ENCODE data around the gene TRIM43B.
A peak's percentile ranks its signal among the peaks of the same experiment; 100 is the strongest.
"Not testable (repeated sequence)": the region's sequence is repeated elsewhere in the genome, so short reads cannot be mapped to it uniquely, and the experiment has no call there.

Gene TRIM43B

GRCh38 chr2:95484654-95485053 is at the start of gene TRIM43B:
Gene TRIM43B, minus strand, starts transcription at chr2:95484754. Its CDS starts 2,040 bp downstream, at chr2:95482714.
- DNase-seq: not testable (repeated sequence)

GRCh38 chr2:95531254-95531771 is 46.8 kb upstream of the TRIM43B start:
- no peak for DNase-seq

GRCh38 chr2:95530734-95531133 is 46.2 kb upstream of the TRIM43B start:
- peak; percentile 47 for DNase-seq

DNA sequence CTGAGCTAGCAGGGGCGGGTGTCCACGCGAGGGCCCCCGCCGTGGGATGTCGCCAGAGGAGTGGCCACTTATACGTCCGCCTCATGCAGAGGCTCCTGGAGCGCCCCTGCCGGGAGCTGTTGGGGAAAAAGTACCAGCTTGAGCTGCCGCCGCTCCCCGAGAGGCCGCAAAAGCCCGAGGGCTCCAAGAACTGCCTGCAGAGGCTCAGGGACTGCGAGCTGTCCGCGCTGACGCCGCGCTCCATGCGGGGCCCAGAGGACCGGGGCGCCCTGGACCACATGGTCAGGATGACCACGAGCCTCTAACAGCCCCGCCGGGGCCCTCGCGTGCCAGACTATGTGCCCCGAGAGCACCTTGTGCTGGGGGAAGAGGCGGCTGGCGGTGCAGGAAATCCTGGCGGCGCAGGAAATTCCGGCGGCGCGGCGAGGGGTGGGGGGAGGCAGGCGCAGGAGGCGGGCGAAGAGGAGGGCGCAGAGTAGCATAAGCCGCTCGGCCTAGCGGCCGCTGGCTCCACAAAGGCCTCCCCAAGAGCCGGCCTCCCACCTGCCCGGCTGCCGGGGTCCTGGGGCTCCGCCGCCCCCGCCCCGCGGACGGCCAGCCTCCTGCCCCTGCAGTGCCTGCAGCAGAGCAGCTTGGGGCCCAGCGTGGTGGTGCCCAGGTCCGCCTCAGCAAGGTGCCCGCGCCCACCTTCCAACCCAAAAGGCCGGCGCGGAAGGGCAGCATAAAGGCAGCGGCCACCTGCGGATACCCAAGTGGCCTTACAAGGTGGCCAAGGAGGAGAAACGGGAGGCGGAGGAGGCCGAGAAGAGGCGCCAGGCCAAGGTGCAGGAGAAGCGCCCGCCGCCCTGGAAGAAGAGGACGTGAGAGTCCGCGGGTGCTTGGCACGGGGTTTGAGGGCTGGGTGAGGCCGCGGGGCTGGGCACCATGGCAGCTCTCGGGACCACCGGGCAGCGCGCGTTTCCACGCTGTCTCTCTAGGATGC is 42.1 kb upstream of the TRIM43B start:
- peak; percentile 46 for DNase-seq

DNA sequence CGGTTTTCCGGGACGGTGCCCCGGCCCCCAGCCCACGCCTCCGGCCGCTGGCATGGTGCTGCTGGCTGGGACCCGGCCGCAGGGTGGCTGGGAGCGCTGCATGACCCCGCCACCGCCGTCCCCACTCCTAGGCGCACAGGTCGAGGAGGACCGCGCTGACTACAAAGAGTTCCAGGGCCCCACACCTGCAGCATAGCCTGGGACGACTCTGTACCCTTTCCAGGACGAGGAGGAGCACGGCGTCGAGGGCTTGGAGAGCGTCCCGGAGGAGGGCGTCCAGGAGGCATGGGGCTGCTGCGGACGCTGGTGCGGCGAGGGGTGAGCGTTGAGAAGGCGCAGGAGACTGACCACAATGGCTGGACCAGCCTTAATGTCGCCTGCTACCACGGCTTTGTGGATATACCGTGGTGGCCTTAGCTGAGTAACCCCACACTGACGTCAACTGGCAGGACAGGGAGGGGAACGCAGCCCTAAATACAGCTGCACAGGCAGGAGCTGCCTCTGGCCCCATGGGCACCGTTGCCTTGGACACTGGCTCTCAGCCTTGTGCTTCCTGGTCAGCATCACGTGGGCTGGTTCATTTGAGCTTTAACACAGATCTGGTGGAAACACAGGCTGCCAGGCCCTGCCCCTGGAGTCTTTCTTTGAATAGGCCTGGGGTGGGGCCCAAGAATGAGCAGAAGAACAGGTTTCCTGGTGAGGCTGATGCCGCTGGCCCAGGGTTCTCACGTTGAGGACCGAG is 40.9 kb upstream of the TRIM43B start:
- no peak for DNase-seq

- no peak for DNase-seq
Measured at GRCh38 chr2:95524195-95524594, 39.6 kb upstream of the TRIM43B start.

DNA sequence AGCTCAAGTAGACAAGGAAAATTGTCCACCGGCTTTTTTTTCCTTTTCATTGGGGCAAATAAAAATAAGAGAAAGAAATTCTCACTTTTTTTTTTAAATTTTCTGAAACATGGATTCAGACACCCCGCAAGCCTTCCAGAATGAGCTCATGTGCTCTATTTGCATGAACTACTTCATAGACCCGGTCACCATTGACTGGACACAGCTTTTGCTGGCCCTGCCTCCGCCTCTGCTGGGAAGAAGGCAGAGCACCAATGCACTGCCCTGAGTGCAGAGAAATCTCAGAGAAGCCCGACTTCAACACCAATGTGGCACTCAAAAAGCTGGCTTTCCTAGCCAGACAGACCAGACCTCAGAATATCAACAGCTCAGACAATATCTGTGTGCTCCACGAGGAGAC is 30.2 kb upstream of the TRIM43B start:
- DNase-seq: no peak

DNA sequence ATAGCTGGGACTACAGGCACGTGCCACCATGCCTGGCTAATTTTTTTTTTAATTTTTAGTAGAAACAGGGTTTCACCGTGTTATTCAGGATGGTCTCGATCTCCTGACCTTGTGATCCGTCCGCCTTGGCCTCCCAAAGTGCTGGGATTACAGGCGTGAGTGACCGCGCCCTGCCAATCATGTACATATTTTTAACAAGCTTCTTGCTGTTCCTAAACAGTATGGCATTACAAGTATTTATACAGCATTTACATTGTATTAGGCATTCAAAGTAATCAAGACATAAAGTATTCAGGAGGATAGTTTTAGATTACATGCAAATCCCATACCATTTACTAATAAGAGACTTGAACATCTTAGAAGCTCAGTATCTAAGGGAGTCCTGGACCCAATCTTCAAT is 29.7 kb upstream of the TRIM43B start:
- not testable (repeated sequence) for DNase-seq

DNA sequence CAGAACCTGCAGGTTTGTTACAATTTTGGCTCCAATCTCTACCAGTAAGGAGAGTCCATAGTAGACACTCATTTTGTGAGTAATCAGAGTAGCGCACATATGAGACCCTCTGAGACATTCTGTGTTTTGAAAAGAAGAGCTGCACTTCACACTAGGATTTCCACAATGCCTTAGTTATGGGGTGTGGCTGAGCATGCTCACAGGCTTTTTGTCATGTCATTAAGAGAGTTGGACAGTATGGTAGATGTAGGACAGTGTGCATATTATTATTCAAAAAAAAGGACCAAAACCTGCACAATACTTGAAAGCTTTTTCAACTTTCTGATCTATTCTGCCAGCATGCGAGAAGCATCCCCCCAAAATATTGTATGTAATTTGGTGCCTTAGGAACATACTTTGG is 24.9 kb upstream of the TRIM43B start:
- DNase-seq: no peak

DNA sequence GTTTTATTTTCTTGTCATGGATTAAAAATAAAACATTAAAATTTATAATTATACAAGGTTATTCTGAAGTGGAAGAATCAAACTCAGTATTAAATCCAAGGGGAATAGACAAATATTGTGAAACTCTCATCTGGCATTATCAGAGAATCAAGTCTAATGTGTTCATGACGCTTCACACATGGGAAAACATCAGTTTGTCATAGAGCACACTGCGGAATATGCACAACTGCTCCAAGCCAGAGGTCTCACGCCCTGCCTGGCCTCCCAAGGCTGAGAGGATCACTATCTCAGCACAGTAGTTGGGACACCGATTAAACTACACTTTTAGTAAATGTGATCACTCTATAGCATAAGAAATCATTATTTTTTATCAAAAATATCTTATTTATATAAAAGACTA is 20.7 kb upstream of the TRIM43B start:
- DNase-seq: no peak

DNA sequence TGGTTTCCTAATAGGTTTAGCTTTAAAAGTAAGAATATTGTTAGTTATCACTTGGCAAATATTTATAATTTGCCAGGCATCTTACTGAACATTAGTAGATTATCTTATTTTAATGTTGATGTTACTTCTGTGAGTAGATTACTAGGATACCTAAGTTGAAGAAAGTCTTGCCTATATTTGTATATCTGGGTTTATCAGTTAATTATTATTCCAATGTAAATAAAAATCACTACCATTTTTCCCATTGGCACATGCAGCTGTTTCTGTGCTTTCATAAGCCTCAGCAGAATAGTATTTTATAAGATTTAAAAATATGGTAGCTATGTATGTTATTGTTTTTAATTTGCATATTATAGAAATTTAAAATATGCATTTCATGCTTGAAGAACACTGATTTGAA is 16.3 kb upstream of the TRIM43B start:
- DNase-seq: no peak

DNA sequence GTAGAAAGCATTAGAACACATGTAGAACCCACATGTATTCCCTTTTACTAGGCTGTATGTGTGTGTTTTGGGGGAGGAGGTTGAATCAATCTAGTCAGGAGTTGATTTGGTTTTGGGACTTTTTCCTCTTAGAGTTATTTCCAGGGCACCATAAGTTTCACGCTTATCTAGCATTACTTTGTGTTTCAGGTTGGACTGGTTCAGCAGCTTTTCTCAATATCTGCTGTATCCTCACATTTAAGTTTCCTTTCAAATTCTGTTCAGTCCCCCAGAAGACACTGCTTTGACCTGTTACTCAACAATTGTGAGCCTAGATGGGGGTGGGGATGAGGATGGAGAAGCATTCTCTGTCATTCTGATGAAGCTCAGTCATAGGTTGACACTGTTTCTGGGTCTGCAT is 7.5 kb upstream of the TRIM43B start:
- not testable (repeated sequence) for DNase-seq

DNA sequence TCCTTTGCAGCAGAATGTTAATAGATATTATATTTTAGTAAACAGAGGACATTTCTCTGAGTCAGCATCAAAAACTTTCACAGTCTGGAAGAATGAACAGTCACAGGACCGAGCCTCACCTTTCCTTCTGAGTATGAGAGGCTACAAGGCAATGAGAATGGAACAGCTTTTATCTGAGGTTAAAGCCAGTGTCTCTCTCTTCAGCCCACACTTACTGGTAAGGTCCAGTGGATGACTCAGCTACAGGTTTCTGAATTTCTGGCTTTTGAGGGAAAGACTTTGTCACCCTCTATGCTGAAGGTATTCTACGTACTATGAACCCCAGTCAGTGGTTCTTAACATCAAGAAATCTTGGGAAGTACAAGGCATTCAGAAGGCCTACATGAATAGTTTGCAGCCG is 9.5 kb downstream of the TRIM43B start:
- DNase-seq: not testable (repeated sequence)

DNA sequence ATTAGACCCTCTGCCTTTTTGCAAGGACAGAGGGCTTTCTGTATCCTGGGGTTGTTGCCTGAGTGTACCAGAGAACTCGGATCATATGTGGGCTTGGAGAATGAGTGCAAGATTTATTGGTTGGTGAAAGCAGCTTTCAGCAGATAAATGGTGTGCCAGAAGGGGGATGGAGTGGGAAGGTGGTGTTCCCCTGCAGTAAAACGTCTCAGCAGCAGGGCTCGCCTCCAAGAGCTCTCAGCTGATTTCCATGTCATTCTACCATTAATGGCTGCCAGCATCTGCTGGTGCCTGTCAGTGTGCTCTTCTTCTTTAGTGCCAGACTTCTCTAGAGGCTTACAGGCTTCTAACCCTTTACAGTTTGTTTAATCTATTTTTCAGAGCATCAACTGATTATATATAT is 16.6 kb downstream of the TRIM43B start:
- not testable (repeated sequence) for DNase-seq

DNA sequence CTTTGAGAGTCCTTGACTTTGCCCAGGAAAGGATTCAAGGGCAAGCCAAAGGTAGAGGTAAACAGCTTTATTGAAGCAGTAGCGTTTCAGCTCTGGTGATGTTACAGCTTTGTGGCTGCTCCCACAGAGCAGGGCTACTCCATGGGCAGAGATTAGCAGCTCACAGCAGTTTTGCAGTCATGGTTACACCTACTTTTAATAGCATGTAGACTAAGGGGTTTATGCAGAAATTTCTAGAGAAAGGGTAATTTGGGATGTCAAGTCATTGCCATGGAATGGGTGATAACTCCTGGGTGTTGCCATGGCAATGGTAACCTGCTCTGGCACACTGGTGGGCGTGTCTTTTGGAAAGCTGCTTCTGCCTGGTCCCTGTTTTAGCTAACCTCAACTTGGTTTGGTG is 18.0 kb downstream of the TRIM43B start:
- DNase-seq: not testable (repeated sequence)

DNA sequence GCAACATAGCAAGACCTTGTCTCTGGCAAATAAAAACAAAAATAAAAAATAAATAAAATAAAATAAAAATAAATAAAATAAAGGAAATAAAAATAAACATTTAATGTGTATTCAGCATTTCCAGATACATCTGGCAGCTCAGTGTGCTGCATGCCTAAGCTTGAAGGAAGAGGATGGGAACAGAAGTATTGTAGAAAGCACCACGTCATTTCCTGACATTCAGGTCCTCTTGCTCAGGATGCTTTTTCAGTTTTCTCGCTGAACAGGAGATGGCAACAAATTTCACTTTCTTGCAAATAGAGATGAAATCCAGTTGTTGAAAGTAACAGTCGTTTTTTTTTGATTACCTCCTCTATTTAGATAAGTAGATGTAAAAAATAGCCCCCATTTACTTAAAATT is 21.3 kb downstream of the TRIM43B start:
- not testable (repeated sequence) for DNase-seq

DNA sequence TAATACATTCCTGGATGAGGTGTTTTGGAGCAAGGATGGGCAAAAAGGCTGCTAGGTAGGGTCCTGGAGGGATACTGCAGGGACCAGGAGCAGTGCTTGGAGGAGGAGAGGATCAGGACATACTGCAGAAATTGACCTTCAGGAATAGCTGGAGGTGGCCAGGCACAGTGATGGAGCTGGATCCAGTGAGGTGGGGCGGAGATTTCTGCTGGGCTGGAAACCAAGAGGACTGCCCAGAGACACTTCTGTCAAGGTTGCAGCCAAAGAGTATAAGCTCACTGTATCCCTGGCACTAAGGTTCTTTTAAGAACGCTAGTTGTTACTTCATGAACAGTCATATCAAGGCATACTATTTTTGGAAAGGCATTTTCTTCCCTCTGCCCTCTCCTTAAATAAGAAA is 39.2 kb downstream of the TRIM43B start:
- DNase-seq: not testable (repeated sequence)

- DNase-seq: not testable (repeated sequence)
Measured at GRCh38 chr2:95442474-95443099, 42.0 kb downstream of the TRIM43B start.

- not testable (repeated sequence) for DNase-seq
Measured at GRCh38 chr2:95435872-95436209, 48.7 kb downstream of the TRIM43B start.

GRCh38 chr2:95435162-95435871 is 49.2 kb downstream of the TRIM43B start:
- not testable (repeated sequence) for DNase-seq

- not testable (repeated sequence) for DNase-seq
Measured at GRCh38 chr2:95434507-95435076, 50.0 kb downstream of the TRIM43B start.

DNA sequence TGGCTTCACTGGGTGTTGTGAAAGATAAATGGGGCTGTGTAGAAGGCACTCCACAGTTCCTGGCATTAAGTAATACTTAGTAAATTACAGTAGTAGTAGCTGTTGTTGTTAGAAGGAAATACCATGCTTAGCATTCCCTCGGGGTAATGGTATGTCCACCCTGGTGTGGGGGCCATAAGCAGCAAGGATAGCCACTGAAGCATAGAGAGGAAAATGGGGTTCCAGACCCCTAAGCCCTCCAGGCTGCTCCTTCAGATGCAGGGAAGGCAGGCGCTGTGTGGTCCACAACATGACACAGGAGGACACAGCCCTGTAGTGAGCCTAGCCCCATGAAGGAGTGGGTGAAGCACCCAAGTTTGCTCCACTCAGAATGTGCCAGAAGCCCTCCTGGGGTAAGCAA is 50.6 kb downstream of the TRIM43B start:
- not testable (repeated sequence) for DNase-seq

All from 8988T (cell line).